GM21526 (cell line): ENCODE measurements around the gene PPM1L.

ENCODE experiments used
- ATAC-seq: cut with Tn5 transposase; IDR thresholded peaks from one replicate; pipeline ENCODE4 v1.9.1; 2021; ENCODE audit warnings: moderate library complexity; ENCODE audit not compliant: unreplicated experiment, low FRiP score

PPM1L gene

DNA sequence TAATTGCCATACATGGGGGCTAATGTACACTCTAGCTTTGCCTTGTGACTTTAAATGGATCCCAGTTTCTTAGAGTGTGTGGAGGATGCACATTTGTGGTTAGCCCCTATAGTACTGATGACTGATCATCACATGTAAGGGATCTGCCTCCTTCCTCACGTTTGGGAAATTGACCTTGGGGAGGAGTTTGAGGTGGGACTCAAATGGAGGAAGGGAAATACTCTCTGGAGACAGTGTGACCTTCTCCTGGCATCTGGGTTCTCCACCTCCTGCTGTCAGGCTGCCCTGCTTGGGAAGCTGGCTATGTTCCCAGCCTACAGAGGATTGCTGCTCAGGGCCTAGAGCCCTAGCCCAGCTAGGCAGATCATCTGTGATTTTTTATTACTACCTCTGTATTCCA is 48.7 kb downstream of the PPM1L start:
- no peak for ATAC-seq

DNA sequence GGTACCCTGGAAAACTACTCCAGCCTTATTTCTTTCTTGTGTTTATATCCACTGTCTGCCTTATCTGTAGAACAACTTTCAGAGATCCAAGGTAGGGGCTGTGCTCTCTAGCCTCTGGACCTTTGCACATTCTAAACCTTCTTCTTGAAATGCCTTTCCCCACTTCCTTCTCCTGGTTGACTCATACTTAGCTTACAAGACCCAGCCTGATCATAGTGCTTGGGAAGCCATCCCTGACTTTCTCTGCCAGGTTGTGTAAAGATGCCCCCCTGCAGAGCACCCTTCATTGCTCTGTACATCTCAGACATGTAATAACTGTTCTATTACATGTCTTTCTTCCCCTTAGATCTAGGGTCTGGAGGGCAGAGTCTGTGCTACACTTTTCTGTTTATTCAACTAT is 50.1 kb downstream of the PPM1L start:
- no peak for ATAC-seq

- no peak for ATAC-seq
Observed at GRCh38 chr3:160806686-160807085, 50.7 kb downstream of the PPM1L start.

GRCh38 chr3:160808838-160809237 is 52.8 kb downstream of the PPM1L start:
- ATAC-seq, result no peak

GRCh38 chr3:160809453-160809852 is 53.4 kb downstream of the PPM1L start:
- ATAC-seq, result no peak

- no peak for ATAC-seq
Observed at GRCh38 chr3:160810362-160811236, 54.6 kb downstream of the PPM1L start.

GRCh38 chr3:160811237-160811548 is 55.2 kb downstream of the PPM1L start:
- ATAC-seq, result no peak

GRCh38 chr3:160812304-160812703 is 56.3 kb downstream of the PPM1L start:
- no peak for ATAC-seq

DNA sequence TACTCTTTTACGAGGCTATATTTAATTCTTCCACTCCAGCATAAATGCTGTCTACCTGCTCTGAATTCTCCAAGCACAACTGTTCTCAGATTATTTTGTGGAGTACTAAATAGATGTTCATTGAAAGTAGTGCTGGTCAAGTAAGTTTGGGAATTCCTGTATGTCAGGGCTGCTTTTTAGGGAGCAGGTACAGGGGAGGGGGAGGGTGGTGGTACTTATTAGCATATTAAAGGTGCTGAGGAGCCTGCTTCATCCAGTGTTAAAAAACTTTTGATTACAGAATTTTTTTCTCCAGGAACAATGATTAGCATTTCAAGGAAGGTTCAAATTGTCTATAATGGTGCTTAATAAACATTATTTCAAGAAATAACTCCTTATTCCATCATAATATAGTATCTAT is 59.2 kb downstream of the PPM1L start:
- no peak for ATAC-seq

- no peak for ATAC-seq
Observed at GRCh38 chr3:160820022-160820421, 64.0 kb downstream of the PPM1L start.

DNA sequence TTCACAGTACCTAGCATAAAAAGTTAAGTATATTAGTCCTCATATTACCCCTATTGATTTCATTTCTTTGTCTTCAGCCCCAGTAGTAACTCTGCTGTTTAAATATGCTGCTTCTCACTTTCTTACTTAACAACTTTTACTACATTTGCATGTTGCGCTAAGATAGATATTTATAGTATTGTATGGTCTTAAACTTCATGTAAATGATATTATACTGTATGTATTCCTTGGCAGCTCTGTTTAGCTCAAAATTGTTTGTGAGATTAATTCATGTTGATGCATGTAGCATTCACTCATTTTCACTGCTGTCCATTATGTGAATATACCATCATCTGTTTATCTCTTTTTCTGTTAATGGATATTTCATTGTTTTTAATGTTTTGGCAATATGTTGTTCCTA is 64.4 kb downstream of the PPM1L start:
- no peak for ATAC-seq

- ATAC-seq, result no peak
Observed at GRCh38 chr3:160822936-160823335, 66.9 kb downstream of the PPM1L start.

GRCh38 chr3:160825311-160825800 is 69.3 kb downstream of the PPM1L start:
- no peak for ATAC-seq

GRCh38 chr3:160826408-160826807 is 70.4 kb downstream of the PPM1L start:
- ATAC-seq, result no peak

DNA sequence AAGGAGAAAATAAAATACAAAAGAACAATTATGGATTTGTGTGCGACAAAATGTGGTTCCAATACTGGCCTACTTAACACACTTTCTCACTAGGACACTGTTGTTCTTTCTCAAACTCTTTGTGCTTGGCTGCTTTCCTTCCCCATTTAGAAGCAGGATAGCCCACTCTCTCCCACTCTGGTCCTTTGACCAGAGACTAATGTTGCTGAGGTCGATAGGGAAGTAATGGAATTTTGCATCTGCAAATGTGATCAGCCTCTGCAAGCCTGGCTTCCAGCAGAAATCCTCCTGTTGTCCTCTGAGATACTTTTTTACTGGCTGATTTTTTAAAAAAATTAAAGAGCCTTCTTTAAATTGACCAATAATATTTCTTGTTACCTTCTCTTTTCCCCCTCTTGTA is 71.0 kb downstream of the PPM1L start:
- no peak for ATAC-seq

- ATAC-seq, result no peak
Observed at GRCh38 chr3:160827516-160827915, 71.5 kb downstream of the PPM1L start.

DNA sequence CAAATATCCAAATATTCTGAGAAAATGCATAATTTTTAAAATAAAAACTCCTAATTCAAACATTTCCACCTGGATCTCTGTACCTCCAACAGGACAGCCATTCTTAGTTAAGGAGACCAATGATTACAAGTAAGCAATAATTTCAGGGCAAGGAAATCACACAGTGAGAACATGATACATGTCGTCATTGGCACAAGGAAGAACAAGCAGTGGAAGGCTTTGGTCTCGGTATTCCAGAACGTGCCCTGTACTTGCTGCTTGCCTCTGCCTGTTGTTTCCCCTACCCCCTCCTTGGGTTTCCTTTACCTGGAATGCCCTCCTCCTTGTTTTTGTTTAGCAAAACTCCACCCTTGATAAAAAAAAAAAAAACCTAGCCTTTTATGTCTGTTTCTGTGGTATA is 72.8 kb downstream of the PPM1L start:
- no peak for ATAC-seq

DNA sequence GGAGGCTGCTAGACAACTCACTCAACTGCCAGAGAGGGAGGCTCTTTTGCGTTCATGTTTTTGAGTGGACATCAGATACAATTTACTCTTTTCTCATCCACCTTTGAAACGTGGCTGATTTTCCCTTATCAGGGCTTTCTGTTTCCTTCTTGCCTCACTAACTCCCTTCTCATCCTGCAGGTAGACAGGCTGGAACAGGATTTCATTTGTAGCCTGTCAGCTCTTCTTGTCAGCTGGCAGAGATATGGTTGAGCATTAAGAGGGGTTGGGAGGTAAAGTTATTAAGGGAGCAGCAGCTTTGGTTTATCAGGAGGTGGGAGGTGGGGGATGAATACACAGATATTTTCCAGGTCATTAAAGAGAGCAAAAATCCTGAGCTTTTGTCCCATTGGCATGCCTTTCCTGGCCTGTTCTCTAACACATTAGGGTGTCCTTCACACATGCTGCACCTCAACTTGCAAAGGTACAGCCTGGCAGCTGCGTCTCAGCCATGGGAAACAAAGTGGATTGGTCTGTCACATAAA is 73.5 kb downstream of the PPM1L start:
- no peak for ATAC-seq

DNA sequence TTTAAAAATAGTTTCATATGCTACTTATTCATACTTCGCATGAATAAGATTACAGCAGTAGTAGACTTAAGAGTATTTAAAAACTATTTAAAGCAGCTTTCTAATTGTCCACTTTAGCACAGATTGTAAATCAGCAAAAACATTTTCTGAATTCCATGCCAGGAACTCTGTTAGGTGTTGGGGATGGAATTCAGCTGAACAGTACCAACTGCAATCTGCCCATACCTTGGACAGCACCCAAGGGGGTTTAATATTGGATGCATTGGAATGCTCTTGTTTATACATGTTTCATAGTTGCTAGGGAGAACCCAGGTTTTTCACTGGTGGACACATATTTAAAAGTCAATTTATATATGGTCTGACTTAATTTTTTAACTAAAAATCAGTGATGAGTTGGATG is 74.8 kb downstream of the PPM1L start:
- ATAC-seq, result no peak

GRCh38 chr3:160831401-160831800 is 75.4 kb downstream of the PPM1L start:
- no peak for ATAC-seq

DNA sequence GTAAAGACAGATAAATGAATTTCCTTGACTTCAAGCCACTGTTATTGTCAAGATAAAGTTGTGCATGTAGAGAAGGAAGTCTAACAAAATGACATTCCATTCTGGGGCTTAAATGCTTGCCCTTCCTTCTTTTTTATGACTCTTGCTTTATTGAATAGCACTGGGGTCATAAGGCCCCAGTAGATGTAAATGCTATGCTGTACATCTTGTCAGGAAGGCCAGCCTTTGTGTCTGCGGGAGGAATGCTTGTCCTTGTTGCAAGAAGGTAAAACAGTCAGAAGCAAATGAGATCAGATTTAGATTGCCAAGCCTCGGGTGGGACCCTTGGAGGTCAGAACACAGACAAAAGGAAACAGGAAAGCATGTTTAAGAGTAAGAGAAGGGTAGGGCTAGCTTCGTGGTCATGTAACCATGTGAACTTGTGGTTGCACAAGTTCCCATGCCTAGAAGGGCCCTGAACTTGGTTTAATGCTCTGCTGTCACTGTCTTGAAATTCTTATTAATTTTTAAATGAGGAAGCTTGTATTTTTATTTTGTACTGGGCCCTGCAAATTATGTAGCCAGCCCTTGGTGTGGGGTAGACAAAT is 81.5 kb downstream of the PPM1L start:
- ATAC-seq, result no peak

GRCh38 chr3:160840590-160840989 is 84.6 kb downstream of the PPM1L start:
- ATAC-seq, result no peak
